Measurements from ENCODE around the gene C11orf52.

The C11orf52 gene

GRCh38 chr11:111921541-111922230 lies 3.0 kb downstream of the C11orf52 start:
- no peak for TF ChIP-seq CTCF (IDR thresholded peaks at IDR 0.05; ENCODE audit: control insufficient read depth, extremely low read depth, insufficient read depth)
- H3K4me3 ChIP-seq (ENCODE audit: low read depth, low read length): no peak overlapping the region
- no peak for DNase-seq (ENCODE audit: low read depth)

DNA sequence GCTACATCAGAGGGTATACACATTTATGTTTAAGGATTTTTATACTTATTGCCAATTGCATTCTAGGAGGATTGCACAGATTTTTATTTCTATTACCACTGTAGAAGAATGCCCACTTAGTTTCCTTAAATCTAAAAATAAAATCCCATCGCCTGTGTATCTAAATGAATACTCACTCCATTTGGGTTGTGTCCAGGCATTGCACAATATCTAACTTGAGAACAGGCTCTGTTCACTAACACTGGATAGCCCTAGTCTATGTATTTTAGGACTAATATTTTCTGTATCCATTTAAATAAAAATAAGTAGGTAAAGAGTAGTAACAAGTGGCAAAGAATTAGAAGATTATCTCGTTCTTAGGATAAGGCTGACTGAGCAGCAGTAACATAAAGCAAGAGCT lies 4.1 kb downstream of the C11orf52 start:
- no peak overlapping the region for H3K4me3 ChIP-seq (ENCODE audit: low read depth, low read length)
- no peak for DNase-seq (ENCODE audit: low read depth)
- no peak for TF ChIP-seq CTCF (IDR thresholded peaks at IDR 0.05; ENCODE audit: control insufficient read depth, extremely low read depth, insufficient read depth)

- no peak for DNase-seq (ENCODE audit: low read depth)
- H3K4me3 ChIP-seq (ENCODE audit: low read depth, low read length): no peak overlapping the region
- no peak for TF ChIP-seq CTCF (IDR thresholded peaks at IDR 0.05; ENCODE audit: control insufficient read depth, extremely low read depth, insufficient read depth)
Observed at GRCh38 chr11:111923351-111923788, 4.7 kb downstream of the C11orf52 start.

DNA sequence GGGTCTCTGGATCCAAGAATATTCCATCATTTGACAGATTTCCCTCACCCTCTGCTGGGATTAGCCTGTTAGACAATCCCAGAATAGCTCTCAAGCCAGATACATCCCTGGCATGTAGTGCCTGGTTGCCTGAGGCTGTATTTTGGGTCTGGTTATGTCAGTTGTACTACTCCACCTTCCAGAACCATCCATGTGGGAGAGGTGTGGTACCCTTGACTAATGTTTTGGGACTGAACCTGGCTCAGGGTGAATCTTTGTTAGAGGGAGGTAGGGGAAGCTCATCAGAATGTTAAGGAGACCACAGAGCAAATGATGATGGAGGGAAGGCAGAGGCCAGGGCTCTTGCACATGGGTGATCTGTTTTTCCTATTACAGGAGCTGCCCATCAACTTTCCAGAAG lies 5.2 kb downstream of the C11orf52 start:
- no peak for DNase-seq (ENCODE audit: low read depth)
- H3K4me3 ChIP-seq (ENCODE audit: low read depth, low read length): no peak overlapping the region
- TF ChIP-seq CTCF (IDR thresholded peaks at IDR 0.05; ENCODE audit: control insufficient read depth, extremely low read depth, insufficient read depth): no peak

DNA sequence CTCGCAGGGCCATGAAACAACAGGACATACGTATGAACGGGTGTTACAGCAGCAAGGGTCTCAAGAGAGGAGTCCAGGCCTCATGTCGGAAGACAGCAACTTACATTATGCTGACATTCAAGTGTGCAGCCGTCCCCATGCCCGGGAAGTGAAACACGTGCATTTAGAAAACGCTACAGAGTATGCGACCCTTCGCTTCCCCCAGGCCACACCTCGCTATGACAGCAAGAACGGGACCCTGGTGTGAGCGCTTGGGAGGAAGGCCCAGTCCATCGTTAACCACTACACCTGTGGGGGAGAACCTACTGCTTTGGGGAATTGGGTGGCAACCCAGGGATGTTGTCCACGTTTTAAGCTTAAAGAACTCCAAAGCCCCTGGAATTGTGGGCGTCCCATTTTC lies 7.2 kb downstream of the C11orf52 start:
- no peak overlapping the region; the same call in 1 of the 2 replicates for H3K4me3 ChIP-seq (ENCODE audit: low read depth, low read length)
- DNase-seq (ENCODE audit: low read depth): no peak
- no peak for TF ChIP-seq CTCF (IDR thresholded peaks at IDR 0.05; ENCODE audit: control insufficient read depth, extremely low read depth, insufficient read depth)

- no peak for TF ChIP-seq CTCF (IDR thresholded peaks at IDR 0.05; ENCODE audit: control insufficient read depth, extremely low read depth, insufficient read depth)
- DNase-seq (ENCODE audit: low read depth): peak; percentile 88
- H3K4me3 ChIP-seq (ENCODE audit: low read depth, low read length): peak overlapping the region; percentile 46
Observed at GRCh38 chr11:111926505-111927391, 8.0 kb downstream of the C11orf52 start.
